H1 (cell line): Measurements from ENCODE around the gene HIPK3. TPM values are rescaled to one million over a fixed set of nuclear protein-coding genes. Genes with fewer than 3 reads are reported as not detected.

Source experiments
- CTCF ChIA-PET: fragments of 300-600 bp; sonication (Branson Sonifier 250); formaldehyde crosslinking; loops from one replicate; lab custom pipeline; 2021; ENCODE audit not compliant: partially characterized antibody; lab: Charles Lee
- POLR2A ChIA-PET: fragments of 300-600 bp; sonication (Branson Sonifier 250); formaldehyde crosslinking; loops from one replicate; lab custom pipeline; 2021; ENCODE audit warnings: inconsistent platforms; ENCODE audit not compliant: partially characterized antibody; lab: Charles Lee
- DNase-seq, 2 experiments: peaks; one replicate each; pipeline versions ENCODE4 v3.0.0 to v3.0.0-alpha.2; 2010 to 2022; ENCODE audit warnings: low spot score in 2 of 2, low read depth in 1 of 2, mixed read lengths in 1 of 2
- FAIRE-seq: peaks from 2 replicates; lab custom pipeline; 2011; peaks lifted over from hg19 to GRCh38; lab: Jason Lieb, UNC
- H2AFZ ChIP-seq: 2 replicates; pipeline ENCODE4 v1.8.1; 2012; ENCODE audit warnings: low read length, inconsistent platforms
- H2AK5ac ChIP-seq: 2 replicates; pipeline ENCODE4 v1.6.1; 2013; ENCODE audit warnings: low read depth, low read length
- H2BK120ac ChIP-seq: replicated peaks from 2 replicates; pipeline ENCODE3; 2013; ENCODE audit warnings: low read depth, low read length, inconsistent platforms
- H2BK12ac ChIP-seq: 2 replicates; pipeline ENCODE4 v1.6.1; 2013; ENCODE audit warnings: low read depth, low read length
- H2BK15ac ChIP-seq: 2 replicates; pipeline ENCODE4 v1.6.1; 2013; ENCODE audit warnings: low read length
- H2BK20ac ChIP-seq: 2 replicates; pipeline ENCODE4 v1.6.1; 2013; ENCODE audit warnings: low read length
- H2BK5ac ChIP-seq: 2 replicates; pipeline ENCODE4 v1.6.1; 2013; ENCODE audit warnings: low read depth, low read length
- H3K14ac ChIP-seq: 2 replicates; pipeline ENCODE4 v1.6.1; 2013; ENCODE audit warnings: inconsistent platforms; ENCODE audit not compliant: insufficient read length
- H3K18ac ChIP-seq: 2 replicates; pipeline ENCODE4 v1.6.1; 2013; ENCODE audit warnings: low read length; ENCODE audit errors: extremely low read depth
- H3K23ac ChIP-seq: 2 replicates; pipeline ENCODE4 v1.6.1; 2013; ENCODE audit warnings: inconsistent platforms; ENCODE audit not compliant: insufficient read length
- H3K23me2 ChIP-seq: 2 replicates; pipeline ENCODE4 v1.6.1; 2013; ENCODE audit warnings: low read depth, low read length
- H3K27ac ChIP-seq: 2 replicates; pipeline ENCODE4 v1.6.1; 2011; ENCODE audit warnings: low read depth, low read length, inconsistent platforms
- H3K27me3 ChIP-seq, 4 experiments: replicated peaks in 1 of 4; 1 replicate in 1 of 4; 2 replicates in 3 of 4; pipeline versions ENCODE4 v1.6.1 to v1.8.1; 2011 to 2013; ENCODE audit warnings: low read length in 3 of 4, mild to moderate bottlenecking in 3 of 4, inconsistent platforms in 2 of 4, mixed read lengths in 2 of 4, moderate library complexity in 1 of 4; ENCODE audit not compliant: control insufficient read depth in 3 of 4, insufficient read depth in 3 of 4; ENCODE audit errors: extremely low read depth in 1 of 4
- H3K36me3 ChIP-seq, 4 experiments: 2 replicates each; pipeline versions ENCODE4 v1.6.1 to v1.8.1; 2011 to 2013; ENCODE audit warnings: mild to moderate bottlenecking in 4 of 4, low read length in 3 of 4, moderate library complexity in 2 of 4, control low read depth in 1 of 4, inconsistent platforms in 1 of 4; ENCODE audit not compliant: insufficient read depth in 4 of 4, control insufficient read depth in 2 of 4
- H3K4ac ChIP-seq: replicated peaks from 2 replicates; pipeline ENCODE3; 2013; ENCODE audit warnings: low read length, low read depth, mixed read lengths, inconsistent platforms; ENCODE audit not compliant: insufficient read length
- H3K4me1 ChIP-seq, 4 experiments: replicated peaks in 1 of 4; 1 replicate in 1 of 4; 2 replicates in 3 of 4; pipeline versions ENCODE4 v1.6.1 to v1.8.1; 2011 to 2013; ENCODE audit warnings: low read length in 3 of 4, inconsistent platforms in 2 of 4, mixed read lengths in 1 of 4; ENCODE audit not compliant: insufficient read depth in 4 of 4, control insufficient read depth in 3 of 4
- H3K4me2 ChIP-seq, 2 experiments: 2 replicates each; pipeline versions ENCODE4 v1.6.1 to v1.8.1; 2011 to 2013; ENCODE audit warnings: low read depth in 2 of 2, low read length in 2 of 2, control low read depth in 1 of 2, inconsistent platforms in 1 of 2, mild to moderate bottlenecking in 1 of 2; ENCODE audit not compliant: insufficient read depth in 1 of 2
- H3K4me3 ChIP-seq, 4 experiments: fragments of 200-600, 300-600 bp in 1 of 4; sonication (generic), shearing (Covaris generic), sonication (Bioruptor Twin) in 1 of 4; 2 replicates each; pipeline versions ENCODE4 v1.5.1 to v1.8.1; 2011 to 2016; ENCODE audit warnings: low read length in 4 of 4, low read depth in 3 of 4, control low read depth in 2 of 4, inconsistent platforms in 2 of 4, mild to moderate bottlenecking in 2 of 4, mixed read lengths in 1 of 4, moderate library complexity in 1 of 4; ENCODE audit not compliant: insufficient read depth in 2 of 4; ENCODE audit errors: extremely low read depth in 1 of 4
- H3K56ac ChIP-seq: replicated peaks from 2 replicates; pipeline ENCODE3; 2013; ENCODE audit warnings: low read depth, mild to moderate bottlenecking, mixed read lengths, low read length, inconsistent platforms; ENCODE audit not compliant: insufficient read length
- H3K79me1 ChIP-seq: 2 replicates; pipeline ENCODE4 v1.6.1; 2013; ENCODE audit warnings: low read depth, low read length, control low read depth
- H3K79me2 ChIP-seq, 2 experiments: 2 replicates each; pipeline versions ENCODE4 v1.6.1 to v1.8.1; 2012 to 2013; ENCODE audit warnings: low read length in 2 of 2, mild to moderate bottlenecking in 2 of 2, inconsistent platforms in 1 of 2; ENCODE audit not compliant: insufficient read depth in 2 of 2, control insufficient read depth in 1 of 2
- H3K9ac ChIP-seq, 4 experiments: replicated peaks in 1 of 4; 1 replicate in 1 of 4; 2 replicates in 3 of 4; pipeline versions ENCODE4 v1.6.1 to v1.8.1; 2011 to 2013; ENCODE audit warnings: low read depth in 3 of 4, low read length in 3 of 4, control low read depth in 2 of 4, mild to moderate bottlenecking in 2 of 4, moderate library complexity in 2 of 4, inconsistent platforms in 1 of 4; ENCODE audit errors: extremely low read depth in 1 of 4
- H3K9me3 ChIP-seq, 2 experiments: 2 replicates each; pipeline versions ENCODE4 v1.6.1 to v1.8.1; 2012 to 2013; ENCODE audit warnings: mild to moderate bottlenecking in 2 of 2, moderate library complexity in 2 of 2, control low read depth in 1 of 2, inconsistent platforms in 1 of 2, low read depth in 1 of 2, low read length in 1 of 2, mixed read lengths in 1 of 2; ENCODE audit not compliant: insufficient read depth in 2 of 2
- H4K20me1 ChIP-seq, 2 experiments: replicated peaks in 1 of 2; 2 replicates each; pipeline versions ENCODE3 to v1.8.1; 2011 to 2013; ENCODE audit warnings: inconsistent platforms in 2 of 2, low read length in 2 of 2, mild to moderate bottlenecking in 1 of 2; ENCODE audit not compliant: insufficient read depth in 2 of 2, control insufficient read depth in 1 of 2
- H4K5ac ChIP-seq: 2 replicates; pipeline ENCODE4 v1.6.1; 2013; ENCODE audit warnings: low read length, low read depth, mixed read lengths, inconsistent platforms; ENCODE audit not compliant: insufficient read length
- H4K8ac ChIP-seq: 2 replicates; pipeline ENCODE4 v1.8.0; 2013; ENCODE audit warnings: mild to moderate bottlenecking, moderate library complexity, low read length, inconsistent platforms; ENCODE audit not compliant: insufficient read depth; ENCODE audit errors: extremely low read depth
- H4K91ac ChIP-seq: replicated peaks from 2 replicates; pipeline ENCODE3; 2013; ENCODE audit warnings: low read length, mixed read lengths, inconsistent platforms; ENCODE audit not compliant: insufficient read length
- ASH2L ChIP-seq: fragments of 200-600, 300-600 bp; sonication (generic); IDR thresholded peaks from one replicate; pipeline ENCODE4 v1.7.1; 2017; ENCODE audit warnings: low read length
- BRCA1 ChIP-seq: IDR thresholded peaks from 2 replicates; pipeline ENCODE4 v1.6.1; 2012; ENCODE audit warnings: low read depth, low read length, improper control_type of control experiment
- CEBPB ChIP-seq: IDR thresholded peaks from 2 replicates; pipeline ENCODE4 v1.6.1; 2012; ENCODE audit warnings: low read depth, low read length
- CHD2 ChIP-seq: IDR thresholded peaks from 2 replicates; pipeline ENCODE4 v1.6.1; 2012; ENCODE audit warnings: low read length, improper control_type of control experiment
- EP300 ChIP-seq, 2 experiments: IDR thresholded peaks; 1 replicate in 1 of 2; 2 replicates in 1 of 2; pipeline ENCODE4 v1.6.1; 2011 to 2012; ENCODE audit warnings: low read depth in 2 of 2, low read length in 2 of 2, mild to moderate bottlenecking in 2 of 2, borderline replicate concordance in 1 of 2, inconsistent platforms in 1 of 2, moderate library complexity in 1 of 2
- MAFK ChIP-seq: IDR thresholded peaks from 2 replicates; pipeline ENCODE4 v1.6.1; 2012; ENCODE audit warnings: low read depth, mild to moderate bottlenecking, improper control_type of control experiment, low read length
- POU5F1 ChIP-seq: IDR thresholded peaks from 2 replicates; pipeline ENCODE4 v1.6.1; 2011; ENCODE audit warnings: low read depth, mild to moderate bottlenecking, low read length, moderate library complexity
- ZNF274 ChIP-seq: IDR thresholded peaks from 2 replicates; pipeline ENCODE4 v1.7.0; 2012; ENCODE audit warnings: low read length, borderline replicate concordance; ENCODE audit errors: extremely low read depth
- WGBS, 2 experiments: shearing (Covaris generic) in 1 of 2; methylation state at CpG; one replicate each; pipeline versions ENCODE4 v1.1.6 to v1.1.7; 2013 to 2015; ENCODE audit warnings: low lambda C conversion rate in 2 of 2, mixed read lengths in 2 of 2, inconsistent platforms in 1 of 2, low coverage in 1 of 2, missing lambda C conversion rate in 1 of 2; ENCODE audit not compliant: insufficient replicate concordance in 2 of 2, insufficient coverage in 1 of 2, insufficient read length in 1 of 2; ENCODE audit errors: extremely low coverage in 1 of 2, missing lambda C conversion rate in 1 of 2; 5-methylcytosine and 5-hydroxymethylcytosine counted together
- polyA plus RNA-seq, 7 experiments: library from polyadenylated mRNA; depleted of rRNA in 3 of 7; stranded (reverse) in 5 of 7; unstranded in 2 of 7; fragments of >200 nt in 5 of 7; fragments of 200-250 nt in 2 of 7; gene quantifications; 1 replicate in 5 of 7; 2 replicates in 1 of 7; 4 replicates in 1 of 7; pipeline versions ENCODE4 v1.2.1 to v1.2.3, GENCODE V29; 2011 to 2013; ENCODE audit warnings: missing spikeins in 2 of 7, mixed read lengths in 2 of 7
- total RNA-seq: library from RNA; stranded (reverse); fragmentation: NEBNext Ultra II Directional; extraction: Animal tissue kit (Norgen Biotek cat#: 25700); gene quantifications from 2 replicates; pipeline ENCODE4 v1.2.1, GENCODE V29; 2021
- TF ChIP-seq, protein P1 (sequence below): IDR thresholded peaks from 2 replicates; pipeline ENCODE4 v1.6.1; 2012; ENCODE audit warnings: inconsistent platforms

HIPK3 gene
- total and polyA plus RNA-seq, 2 of the 8 experiments (the other 6 are each of a cell fraction or from before 2014, with no cell fraction given): 5.0 to 22.3 TPM

DNA sequence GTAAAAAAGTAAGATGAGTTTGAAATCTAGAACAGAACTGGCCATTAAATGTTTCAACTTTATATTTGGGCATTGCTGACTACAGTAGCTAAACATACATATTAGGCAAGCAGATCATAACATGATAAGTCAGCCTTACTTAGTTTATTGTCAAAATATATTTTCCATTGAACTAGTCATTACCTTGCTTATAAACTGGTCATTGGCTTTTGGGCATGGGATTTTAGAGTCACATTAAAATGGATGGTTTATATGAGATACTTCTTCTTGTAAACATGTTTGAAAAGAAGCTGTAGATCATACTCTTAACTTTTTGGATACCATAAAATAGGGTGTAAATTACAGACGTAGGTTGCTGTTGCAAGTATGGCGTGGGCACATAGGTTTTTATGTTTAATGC, 2.7 kb downstream of the HIPK3 start:
- 89% methylated on average over 2 of the region's 2 CpGs; no CpG with 5 or more reads in 1 of the 2 experiments for WGBS, 2 experiments
- no peak overlapping the region for H4K8ac ChIP-seq
- H3K27me3 ChIP-seq: no peaks in the 10 kb centered on the region
- H2BK20ac ChIP-seq: no peak overlapping the region
- no peak overlapping the region for H2BK15ac ChIP-seq
- H2AFZ ChIP-seq: no peak overlapping the region
- no peak overlapping the region for H2BK5ac ChIP-seq
- H3K4me3 ChIP-seq: peak overlapping the region in 1 of 4 experiments; percentile 83; a peak in 2 of 8 replicates
- no peaks in the 10 kb centered on the region for H3K36me3 ChIP-seq
- DNase-seq: no peak
- CTCF ChIA-PET: interaction anchor here (1.7 kb wide), 1 partner anchor 94 kb away, joined by 4 read pairs; no protein-coding TSS in a partner anchor
- no peak overlapping the region for H3K23ac ChIP-seq
- H4K91ac ChIP-seq: no peak overlapping the region
- H3K4ac ChIP-seq: no peak overlapping the region
- no peaks in the 10 kb centered on the region for H3K9me3 ChIP-seq
- no peak overlapping the region for H3K9ac ChIP-seq
- no peak overlapping the region for H2BK120ac ChIP-seq
- H3K56ac ChIP-seq: no peak overlapping the region
- H3K18ac ChIP-seq: no peak overlapping the region
- peak overlapping the region; percentile 78 to 92; a peak in 2 of 4 replicates for H3K4me2 ChIP-seq
- H3K23me2 ChIP-seq: peaks cover 5% of the 10 kb centered on the region; the same call in 1 of the 2 replicates
- no peak overlapping the region for H4K5ac ChIP-seq
- H3K79me1 ChIP-seq: no peaks in the 10 kb centered on the region; the same call in 1 of the 2 replicates
- FAIRE-seq: no peak
- TF ChIP-seq BRCA1 (no peak), ZNF274 (no peak), CEBPB (no peak), CHD2 (no peak), POU5F1 (no peak), ASH2L (no peak), EP300 (IDR thresholded peaks at IDR 0.05; ENCODE audit: borderline replicate concordance in 1 of 2, low read depth in 2 of 2, low read length in 2 of 2) (no peak), MAFK (no peak)
- TF ChIP-seq, protein P1, sequence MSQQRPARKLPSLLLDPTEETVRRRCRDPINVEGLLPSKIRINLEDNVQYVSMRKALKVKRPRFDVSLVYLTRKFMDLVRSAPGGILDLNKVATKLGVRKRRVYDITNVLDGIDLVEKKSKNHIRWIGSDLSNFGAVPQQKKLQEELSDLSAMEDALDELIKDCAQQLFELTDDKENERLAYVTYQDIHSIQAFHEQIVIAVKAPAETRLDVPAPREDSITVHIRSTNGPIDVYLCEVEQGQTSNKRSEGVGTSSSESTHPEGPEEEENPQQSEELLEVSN: no peak
- peaks cover 0 to 2% (median under 1%) of the 10 kb centered on the region in 4 experiments; a peak in 1 of 7 replicates for H3K4me1 ChIP-seq
- POLR2A ChIA-PET: no interaction called here
- H3K79me2 ChIP-seq: peaks cover 0 to 62% of the 10 kb centered on the region in 2 experiments; a peak in 3 of 4 replicates
- no peak overlapping the region for H3K27ac ChIP-seq
- no peak overlapping the region for H2BK12ac ChIP-seq
- H2AK5ac ChIP-seq: no peak overlapping the region
- H3K14ac ChIP-seq: no peak overlapping the region
- H4K20me1 ChIP-seq: peaks cover 2% of the 10 kb centered on the region in 2 experiments
